Neural progenitor cell (in vitro differentiated cells): ENCODE data around the gene PRKCSH. TPM values are rescaled to one million over a fixed set of nuclear protein-coding genes. Genes with fewer than 3 reads are reported as not detected.

Experiments used
- DNase-seq: peaks from one replicate; pipeline ENCODE4 v3.0.0-alpha.2; 2016; ENCODE audit warnings: low spot score
- H2AFZ ChIP-seq: fragments of 200-600 bp; sonication (generic); replicated peaks from 2 replicates; pipeline ENCODE4 v1.6.1; 2016; ENCODE audit warnings: antibody characterized with exemption
- H3F3A ChIP-seq: fragments of 200-600 bp; sonication (generic); 2 replicates; pipeline ENCODE4 v1.6.1; 2016; ENCODE audit warnings: antibody characterized with exemption, low read depth
- H3K27ac ChIP-seq: fragments of 200-600 bp; sonication (generic); 2 replicates; pipeline ENCODE4 v1.5.1; 2016; ENCODE audit warnings: mild to moderate bottlenecking
- H3K27me3 ChIP-seq: fragments of 200-600 bp; sonication (generic); 2 replicates; pipeline ENCODE4 v1.6.1; 2016; ENCODE audit warnings: mild to moderate bottlenecking, moderate library complexity
- H3K36me3 ChIP-seq: fragments of 200-600 bp; sonication (generic); 2 replicates; pipeline ENCODE4 v1.5.1; 2016
- H3K4me1 ChIP-seq: fragments of 200-600 bp; sonication (generic); 2 replicates; pipeline ENCODE4 v1.6.1; 2016; ENCODE audit warnings: mixed run types
- H3K4me2 ChIP-seq: fragments of 200-600 bp; sonication (generic); 2 replicates; pipeline ENCODE4 v1.6.1; 2016
- H3K4me3 ChIP-seq: fragments of 200-600 bp; sonication (generic); 2 replicates; pipeline ENCODE4 v1.5.1; 2016
- H3K79me2 ChIP-seq: fragments of 200-600 bp; sonication (generic); 2 replicates; pipeline ENCODE4 v1.6.1; 2016; ENCODE audit warnings: low read depth
- H3K9ac ChIP-seq: fragments of 200-600 bp; sonication (generic); 2 replicates; pipeline ENCODE4 v1.6.1; 2016
- H3K9me3 ChIP-seq: fragments of 200-600 bp; sonication (generic); 2 replicates; pipeline ENCODE4 v1.5.1; 2016; ENCODE audit warnings: low read depth
- H4K20me1 ChIP-seq: fragments of 200-600 bp; sonication (generic); 2 replicates; pipeline ENCODE4 v1.6.1; 2016; ENCODE audit warnings: low read depth
- H3K27ac Mint-ChIP-seq: 3 replicates; pipeline ENCODE4 v1.8.0; 2021; ENCODE audit warnings: mixed read lengths
- H3K27me3 Mint-ChIP-seq: 2 replicates; pipeline ENCODE4 v1.8.0; 2022; ENCODE audit warnings: low read depth, mild to moderate bottlenecking, inconsistent platforms, moderate library complexity, mixed read lengths; ENCODE audit not compliant: insufficient read depth
- H3K36me3 Mint-ChIP-seq: 3 replicates; pipeline ENCODE4 v1.8.0; 2021; ENCODE audit warnings: mixed read lengths
- H3K4me1 Mint-ChIP-seq: 3 replicates; pipeline ENCODE4 v1.8.0; 2021; ENCODE audit warnings: mixed read lengths
- H3K4me3 Mint-ChIP-seq: 3 replicates; pipeline ENCODE4 v1.8.0; 2021; ENCODE audit warnings: mild to moderate bottlenecking, moderate library complexity, mixed read lengths
- H3K9me3 Mint-ChIP-seq: 3 replicates; pipeline ENCODE4 v1.8.0; 2020; ENCODE audit warnings: mixed read lengths
- CTCF ChIP-seq: fragments of 200-600 bp; sonication (generic); IDR thresholded peaks from 2 replicates; pipeline ENCODE4 v1.5.1; 2017; ENCODE audit warnings: antibody characterized with exemption, mild to moderate bottlenecking
- EZH2 ChIP-seq: fragments of 200-600 bp; sonication (generic); IDR thresholded peaks from 2 replicates; pipeline ENCODE4 v1.6.1; 2017; ENCODE audit warnings: antibody characterized with exemption, mild to moderate bottlenecking, moderate library complexity
- EZH2phosphoT487 ChIP-seq: fragments of 200-600 bp; sonication (generic); IDR thresholded peaks from 2 replicates; pipeline ENCODE4 v1.6.1; 2017; ENCODE audit warnings: antibody characterized with exemption
- total RNA-seq: library from RNA; depleted of rRNA; stranded (reverse); fragments of >200 nt; gene quantifications from 2 replicates; pipeline ENCODE4 v1.2.3, GENCODE V29; 2015; ENCODE audit warnings: low replicate concordance

PRKCSH gene
- total RNA-seq, 1 donor from 2014 or later, result 53.6 TPM

- Mint-ChIP-seq H3K27me3 (peaks cover 68% of the 10 kb centered on the region), H3K4me1 (peaks cover 12% of the 10 kb centered on the region), H3K27ac (no peak overlapping the region), H3K9me3 (peaks cover 6% of the 10 kb centered on the region), H3K36me3 (no peaks in the 10 kb centered on the region), H3K4me3 (peak overlapping the region; percentile 67)
- DNase-seq, result no peak
- TF ChIP-seq EZH2phosphoT487 (no peak), EZH2 (no peak), CTCF (no peak)
- Histone ChIP-seq H3K27ac (no peak overlapping the region), H3K36me3 (no peaks in the 10 kb centered on the region), H3K4me1 (peaks cover 8% of the 10 kb centered on the region), H3K79me2 (no peaks in the 10 kb centered on the region), H3K27me3 (peaks cover 63% of the 10 kb centered on the region), H4K20me1 (peaks cover 4% of the 10 kb centered on the region), H3K4me3 (peak overlapping the region; percentile 64), H3K9me3 (no peaks in the 10 kb centered on the region), H2AFZ (peak overlapping the region; percentile 53), H3K4me2 (peak overlapping the region; percentile 95), H3K9ac (no peak overlapping the region), H3F3A (peaks cover 28% of the 10 kb centered on the region)
Measured at GRCh38 chr19:11418094-11418548, 17.3 kb upstream of the PRKCSH start.

- Mint-ChIP-seq H3K4me1 (peaks cover 12% of the 10 kb centered on the region), H3K36me3 (no peaks in the 10 kb centered on the region), H3K9me3 (peaks cover 8% of the 10 kb centered on the region), H3K27me3 (peaks cover 75% of the 10 kb centered on the region), H3K27ac (no peak within 1 kb of the TSS), H3K4me3 (peak within 1 kb of the TSS; percentile 81)
- H3K27ac ChIP-seq, result no peak within 1 kb of the TSS
- no peaks in the 10 kb centered on the region for H3K79me2 ChIP-seq
- DNase-seq, result peak; percentile 67
- peaks cover 28% of the 10 kb centered on the region for H3F3A ChIP-seq
- peaks cover 70% of the 10 kb centered on the region for H3K27me3 ChIP-seq
- H3K36me3 ChIP-seq, result no peaks in the 10 kb centered on the region
- peak within 1 kb of the TSS; percentile 53 for H2AFZ ChIP-seq
- peaks cover 4% of the 10 kb centered on the region for H4K20me1 ChIP-seq
- no peaks in the 10 kb centered on the region for H3K9me3 ChIP-seq
- H3K4me2 ChIP-seq, result peak within 1 kb of the TSS; percentile 95
- peak; percentile 82 for TF ChIP-seq EZH2
- TF ChIP-seq EZH2phosphoT487, result peak; percentile 81
- no peak for TF ChIP-seq CTCF
- H3K4me1 ChIP-seq, result peaks cover 8% of the 10 kb centered on the region
- H3K9ac ChIP-seq, result no peak within 1 kb of the TSS
- peak within 1 kb of the TSS; percentile 64 for H3K4me3 ChIP-seq
Measured at GRCh38 chr19:11418549-11419506, 16.6 kb upstream of the PRKCSH start, which contains the start of gene RGL3. Gene RGL3 (minus strand): TSS chr19:11419314. CDS start chr19:11419278, 36 bp downstream.

- peaks cover 72% of the 10 kb centered on the region for H3K27me3 Mint-ChIP-seq
- H4K20me1 ChIP-seq, result peaks cover 4% of the 10 kb centered on the region
- H3K9me3 ChIP-seq, result no peaks in the 10 kb centered on the region
- no peak overlapping the region for H3K9ac ChIP-seq
- H3K36me3 Mint-ChIP-seq, result no peaks in the 10 kb centered on the region
- DNase-seq, result peak; percentile 65
- TF ChIP-seq EZH2 (peak; percentile 48), EZH2phosphoT487 (peak; percentile 40), CTCF (no peak)
- peak overlapping the region; percentile 80 for H3K4me2 ChIP-seq
- peaks cover 39% of the 10 kb centered on the region for H3F3A ChIP-seq
- peaks cover 76% of the 10 kb centered on the region for H3K27me3 ChIP-seq
- peak overlapping the region; percentile 77 for H2AFZ ChIP-seq
- H3K4me3 ChIP-seq, result peak overlapping the region; percentile 38
- peaks cover 8% of the 10 kb centered on the region for H3K4me1 ChIP-seq
- peak overlapping the region; percentile 81 for H3K4me3 Mint-ChIP-seq
- H3K9me3 Mint-ChIP-seq, result peaks cover 10% of the 10 kb centered on the region
- H3K79me2 ChIP-seq, result no peaks in the 10 kb centered on the region
- no peak overlapping the region for H3K27ac Mint-ChIP-seq
- H3K4me1 Mint-ChIP-seq, result peaks cover 12% of the 10 kb centered on the region
- H3K36me3 ChIP-seq, result no peaks in the 10 kb centered on the region
- no peak overlapping the region for H3K27ac ChIP-seq
Measured at GRCh38 chr19:11420429-11421370, 14.7 kb upstream of the PRKCSH start.
